Kidney (tissue), 14 donors: ENCODE results near the gene AEBP2. TPM values are rescaled to one million over a fixed set of nuclear protein-coding genes. Genes with fewer than 3 reads are reported as not detected.
"Not testable (repeated sequence)": the region's sequence is repeated elsewhere in the genome, so short reads cannot be mapped to it uniquely, and the experiment has no call there.

ENCODE experiments used
- DNase-seq, 5 donors: peaks; one replicate each; pipeline ENCODE4 v3.0.0-alpha.2; 2013 to 2020
- FAIRE-seq: peaks from 2 replicates; lab custom pipeline; 2012; peaks lifted over from hg19 to GRCh38; lab: Jason Lieb, UNC
- H3K27ac ChIP-seq, 2 donors: one replicate each; pipeline ENCODE4 v1.7.0; 2013; ENCODE audit warnings: low read depth in 2 of 2, low read length in 2 of 2, inconsistent platforms in 1 of 2
- H3K27me3 ChIP-seq: one replicate; pipeline ENCODE4 v1.7.1; 2013; ENCODE audit warnings: low read length, inconsistent platforms; ENCODE audit not compliant: control insufficient read depth, insufficient read depth
- H3K36me3 ChIP-seq, 3 donors: one replicate each; pipeline versions ENCODE4 v1.7.0 to v1.7.1; 2013; ENCODE audit warnings: low read length in 3 of 3, control low read depth in 1 of 3, inconsistent platforms in 1 of 3; ENCODE audit not compliant: insufficient read depth in 3 of 3, control insufficient read depth in 2 of 3
- H3K4me1 ChIP-seq, 3 donors: one replicate each; pipeline versions ENCODE4 v1.7.0 to v1.7.1; 2013; ENCODE audit warnings: low read length in 3 of 3, inconsistent platforms in 1 of 3, low read depth in 1 of 3; ENCODE audit not compliant: control insufficient read depth in 2 of 3, insufficient read depth in 2 of 3
- H3K4me3 ChIP-seq, 3 donors: one replicate each; pipeline versions ENCODE4 v1.7.0 to v1.8.1; 2013; ENCODE audit warnings: low read length in 3 of 3, control low read depth in 1 of 3, inconsistent platforms in 1 of 3
- H3K9ac ChIP-seq, 3 donors: one replicate each; pipeline versions ENCODE4 v1.7.0 to v1.7.1; 2013; ENCODE audit warnings: low read length in 3 of 3, control low read depth in 1 of 3, inconsistent platforms in 1 of 3
- H3K9me3 ChIP-seq, 3 donors: one replicate each; pipeline versions ENCODE4 v1.7.0 to v1.7.1; 2013; ENCODE audit warnings: low read length in 3 of 3, control low read depth in 1 of 3, inconsistent platforms in 1 of 3; ENCODE audit not compliant: control insufficient read depth in 2 of 3, insufficient read depth in 1 of 3
- intact Hi-C: fragments of 100-400 bp; cut with DNase I; formaldehyde crosslinking; loops from one replicate; pipeline ENCODE4 v1.11.1; 2022
- polyA plus RNA-seq: library from polyadenylated mRNA; stranded (reverse); fragments of 350-450 nt; fragmentation: Illumina TruSeq; extraction: RNeasy Lipid Tissue Mini Kit (QIAGEN cat#74804); gene quantifications from one replicate; pipeline ENCODE4 v1.2.3, GENCODE V29; 2014; ENCODE audit warnings: low read depth, low replicate concordance; ENCODE audit not compliant: insufficient read depth
- total RNA-seq: library from RNA; stranded (reverse); fragmentation: NEBNext Ultra II Directional; extraction: Animal tissue kit (Norgen Biotek cat#: 25700); gene quantifications from one replicate; pipeline ENCODE4 v1.2.1, GENCODE V29; 2021
- TF ChIP-seq, protein P1 (sequence below): IDR thresholded peaks from 3 replicates; pipeline ENCODE4 v1.5.1; 2012; ENCODE audit warnings: mild to moderate bottlenecking, moderate library complexity, borderline replicate concordance; ENCODE audit not compliant: insufficient read depth; ENCODE audit errors: extremely low read depth
- donor health status: control.
- donor health status: control.
- donor health status: control.
- donor health status: control.
- donor health status: control.
- donor health status: DM: yes; HTN: yes; CAD: no.
- donor health status: Normal renal cell carcinoma (clear cell type).

The AEBP2 gene
- total and polyA plus RNA-seq, 2 donors from 2014 or later = 12.0 to 46.4 TPM

GRCh38 chr12:19548834-19549233 is 109.5 kb downstream of the AEBP2 start:
- H3K27ac ChIP-seq = no peak overlapping the region
- FAIRE-seq (no peak), DNase-seq (no peak)
- H3K27me3 ChIP-seq = no peaks in the 10 kb centered on the region
- intact Hi-C loops = no loop called here
- peaks cover 0 to 6% (median 2%) of the 10 kb centered on the region in 3 donors for H3K4me1 ChIP-seq
- H3K9me3 ChIP-seq = no peaks in the 10 kb centered on the region
- H3K36me3 ChIP-seq = peaks cover 0 to 4% (median 0%) of the 10 kb centered on the region in 3 donors
- no peak overlapping the region for H3K9ac ChIP-seq
- TF ChIP-seq, protein P1, sequence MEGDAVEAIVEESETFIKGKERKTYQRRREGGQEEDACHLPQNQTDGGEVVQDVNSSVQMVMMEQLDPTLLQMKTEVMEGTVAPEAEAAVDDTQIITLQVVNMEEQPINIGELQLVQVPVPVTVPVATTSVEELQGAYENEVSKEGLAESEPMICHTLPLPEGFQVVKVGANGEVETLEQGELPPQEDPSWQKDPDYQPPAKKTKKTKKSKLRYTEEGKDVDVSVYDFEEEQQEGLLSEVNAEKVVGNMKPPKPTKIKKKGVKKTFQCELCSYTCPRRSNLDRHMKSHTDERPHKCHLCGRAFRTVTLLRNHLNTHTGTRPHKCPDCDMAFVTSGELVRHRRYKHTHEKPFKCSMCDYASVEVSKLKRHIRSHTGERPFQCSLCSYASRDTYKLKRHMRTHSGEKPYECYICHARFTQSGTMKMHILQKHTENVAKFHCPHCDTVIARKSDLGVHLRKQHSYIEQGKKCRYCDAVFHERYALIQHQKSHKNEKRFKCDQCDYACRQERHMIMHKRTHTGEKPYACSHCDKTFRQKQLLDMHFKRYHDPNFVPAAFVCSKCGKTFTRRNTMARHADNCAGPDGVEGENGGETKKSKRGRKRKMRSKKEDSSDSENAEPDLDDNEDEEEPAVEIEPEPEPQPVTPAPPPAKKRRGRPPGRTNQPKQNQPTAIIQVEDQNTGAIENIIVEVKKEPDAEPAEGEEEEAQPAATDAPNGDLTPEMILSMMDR = no peak
- H3K4me3 ChIP-seq = no peak overlapping the region

- FAIRE-seq (no peak), DNase-seq (no peak)
- no peaks in the 10 kb centered on the region for H3K27me3 ChIP-seq
- H3K9me3 ChIP-seq = no peaks in the 10 kb centered on the region
- H3K9ac ChIP-seq = no peak overlapping the region
- H3K4me1 ChIP-seq = peaks cover 0 to 6% (median 2%) of the 10 kb centered on the region in 3 donors
- intact Hi-C loops = no loop called here
- H3K4me3 ChIP-seq = no peak overlapping the region
- H3K27ac ChIP-seq = no peak overlapping the region
- H3K36me3 ChIP-seq = peaks cover 0 to 4% (median 0%) of the 10 kb centered on the region in 3 donors
- TF ChIP-seq, protein P1 = no peak
Observed at GRCh38 chr12:19550626-19551025, 111.3 kb downstream of the AEBP2 start.

DNA sequence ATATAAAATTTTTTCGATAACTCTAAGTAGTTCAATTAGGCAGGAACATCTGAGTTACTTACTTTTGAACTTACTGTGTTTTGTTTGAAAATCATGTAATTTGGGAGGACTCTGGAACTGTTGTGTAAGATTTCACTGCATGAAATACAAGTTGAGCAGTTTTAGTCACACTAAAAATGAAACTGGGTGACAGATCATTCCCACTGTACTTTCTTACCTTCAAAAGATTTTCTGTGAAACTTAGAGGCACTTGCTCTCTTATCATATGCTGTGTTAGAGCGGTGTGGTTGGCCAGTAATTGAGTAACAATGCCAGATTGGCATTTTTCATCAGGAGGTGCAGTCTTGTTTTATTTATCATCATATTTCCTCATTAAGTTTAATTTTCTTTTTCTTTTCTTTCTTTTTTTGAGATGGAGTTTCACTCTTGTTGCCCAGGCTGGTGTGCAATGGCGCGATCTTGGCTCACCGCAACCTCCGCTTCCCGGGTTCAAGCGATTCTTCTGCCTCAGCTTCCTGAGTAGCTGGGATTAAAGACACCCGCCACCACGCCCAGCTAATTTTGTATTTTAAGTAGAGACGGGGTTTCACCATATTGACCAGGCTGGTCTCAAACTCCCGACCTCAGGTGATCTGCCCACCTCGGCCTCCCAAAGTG is 113.3 kb downstream of the AEBP2 start:
- H3K36me3 ChIP-seq, H3K9me3 ChIP-seq, intact Hi-C loops, H3K27me3 ChIP-seq, H3K27ac ChIP-seq, FAIRE-seq, H3K9ac ChIP-seq, DNase-seq, H3K4me1 ChIP-seq, H3K4me3 ChIP-seq: not testable (repeated sequence)

DNA sequence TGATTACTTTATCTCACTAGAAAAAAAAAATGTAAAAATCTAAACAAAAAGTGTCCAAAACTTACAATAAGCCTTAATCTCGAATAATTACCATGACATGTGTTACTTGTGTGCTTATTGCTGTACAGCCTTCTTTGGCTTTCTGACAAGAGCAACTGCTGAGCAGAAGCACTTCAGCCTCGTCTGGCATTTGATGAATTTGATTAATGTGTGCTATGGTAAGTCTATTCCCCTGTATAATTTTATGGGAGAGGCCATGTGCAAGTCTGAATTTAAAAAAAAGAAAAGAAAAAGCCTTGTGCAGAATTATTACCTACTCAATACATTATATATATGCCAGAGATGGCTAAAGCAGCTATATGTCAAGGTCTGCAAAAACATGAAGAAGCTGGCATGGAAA is 113.9 kb downstream of the AEBP2 start:
- DNase-seq (no peak), FAIRE-seq (no peak)
- no peaks in the 10 kb centered on the region for H3K27me3 ChIP-seq
- TF ChIP-seq, protein P1 = no peak
- intact Hi-C loops = no loop called here
- H3K9me3 ChIP-seq = no peaks in the 10 kb centered on the region
- no peak overlapping the region for H3K4me3 ChIP-seq
- no peaks in the 10 kb centered on the region for H3K4me1 ChIP-seq
- peaks cover 0 to 4% (median 0%) of the 10 kb centered on the region in 3 donors for H3K36me3 ChIP-seq
- H3K27ac ChIP-seq = no peak overlapping the region
- no peak overlapping the region for H3K9ac ChIP-seq
